GM23338 (cell line): ENCODE measurements around the gene ZYX. TPM values are rescaled to one million over a fixed set of nuclear protein-coding genes. Genes with fewer than 3 reads are reported as not detected.

Experiments used
- CREB1 ChIP-seq: fragments of 250-450 bp; sonication (Bioruptor Pico); IDR thresholded peaks from 2 replicates; pipeline ENCODE4 v1.5.0; 2020; ENCODE audit warnings: low read depth, mild to moderate bottlenecking, moderate library complexity
- CTCF ChIP-seq, 2 experiments: fragments of 200-600 bp in 1 of 2; sonication (generic) in 1 of 2; conservative IDR thresholded peaks; 2 replicates each; pipeline versions ENCODE4 v1.5.1 to v1.6.1; 2016 to 2017; ENCODE audit warnings: antibody characterized with exemption in 2 of 2, low read depth in 2 of 2, mild to moderate bottlenecking in 2 of 2, moderate library complexity in 1 of 2
- ETS1 ChIP-seq: IDR thresholded peaks from 2 replicates; pipeline ENCODE4 v1.6.1; 2016; ENCODE audit warnings: antibody characterized with exemption
- EZH2 ChIP-seq: fragments of 200-600 bp; sonication (generic); IDR thresholded peaks from one replicate; pipeline ENCODE4 v1.8.0; 2017; ENCODE audit warnings: antibody characterized with exemption, mild to moderate bottlenecking, low read depth; ENCODE audit not compliant: unreplicated experiment
- JUNB ChIP-seq: IDR thresholded peaks from one replicate; pipeline ENCODE4 v1.6.1; 2016; ENCODE audit warnings: antibody characterized with exemption; ENCODE audit not compliant: unreplicated experiment
- POLR2AphosphoS5 ChIP-seq: IDR thresholded peaks from 2 replicates; pipeline ENCODE4 v1.6.1; 2016; ENCODE audit warnings: antibody characterized with exemption, low read depth
- REST ChIP-seq: IDR thresholded peaks from one replicate; pipeline ENCODE4 v1.6.1; 2018; ENCODE audit warnings: antibody characterized with exemption; ENCODE audit not compliant: unreplicated experiment
- STAT1 ChIP-seq: IDR thresholded peaks from one replicate; pipeline ENCODE4 v1.6.1; 2016; ENCODE audit warnings: antibody characterized with exemption; ENCODE audit not compliant: unreplicated experiment
- ZNF114 ChIP-seq: fragments of 250-450 bp; sonication (Bioruptor Pico); IDR thresholded peaks from 2 replicates; pipeline ENCODE4 v1.5.0; 2020; ENCODE audit warnings: mild to moderate bottlenecking, moderate library complexity
- ZNF462 ChIP-seq: fragments of 250-450 bp; sonication (Bioruptor Pico); IDR thresholded peaks from 2 replicates; pipeline ENCODE4 v1.5.0; 2020; ENCODE audit warnings: mild to moderate bottlenecking, moderate library complexity
- polyA plus RNA-seq: library from polyadenylated mRNA; unstranded; fragments of >200 nt; fragmentation: Nextera tagmentation; extraction: Ambion mirVana; gene quantifications from 2 replicates; pipeline ENCODE4 v1.2.1, GENCODE V29; 2016
- total RNA-seq: library from RNA; depleted of rRNA; stranded (reverse); fragments of >200 nt; shearing (Covaris generic); gene quantifications from 2 replicates; pipeline ENCODE4 v1.2.3, GENCODE V29; 2014

The ZYX gene
- total and polyA plus RNA-seq, 2 experiments from 2014 or later = 111 to 141 TPM

- no peak for TF ChIP-seq ZNF462
- no peak for TF ChIP-seq EZH2
- TF ChIP-seq ETS1 = no peak
- no peak for TF ChIP-seq STAT1
- TF ChIP-seq ZNF114 = no peak
- TF ChIP-seq CREB1 (CRISPR knock-in tag) = no peak
- no peak for TF ChIP-seq JUNB
- TF ChIP-seq POLR2AphosphoS5 = no peak
- TF ChIP-seq CTCF (conservative IDR thresholded peaks at IDR 0.05; ENCODE audit: low read depth in 2 of 2) = no peak
- no peak for TF ChIP-seq REST
Observed at GRCh38 chr7:143361552-143362130, 19.5 kb upstream of the ZYX start (continued).
